Fibroblast of lung (primary cell): ENCODE measurements around the gene BICRA. TPM values are rescaled to one million over a fixed set of nuclear protein-coding genes. Genes with fewer than 3 reads are reported as not detected.

Experiments used
- DNase-seq, 2 donors: peaks; one replicate each; pipeline versions ENCODE4 v3.0.0 to v3.0.0-alpha.2; 2010; ENCODE audit warnings: low read depth in 2 of 2
- H2AFZ ChIP-seq: 2 replicates; pipeline ENCODE4 v1.5.1; 2012; ENCODE audit warnings: low read length, control low read depth, inconsistent platforms
- H3K27ac ChIP-seq: 2 replicates; pipeline ENCODE4 v1.5.1; 2011; ENCODE audit warnings: low read length, control low read depth; ENCODE audit not compliant: insufficient read depth
- H3K27me3 ChIP-seq: 2 replicates; pipeline ENCODE4 v1.5.1; 2011; ENCODE audit warnings: mild to moderate bottlenecking, low read length; ENCODE audit not compliant: control insufficient read depth, insufficient read depth
- H3K36me3 ChIP-seq: 2 replicates; pipeline ENCODE4 v1.5.1; 2011; ENCODE audit warnings: low read length; ENCODE audit not compliant: control insufficient read depth, insufficient read depth
- H3K4me1 ChIP-seq: 2 replicates; pipeline ENCODE4 v1.5.1; 2011; ENCODE audit warnings: low read length; ENCODE audit not compliant: control insufficient read depth, insufficient read depth; ENCODE audit errors: extremely low read depth
- H3K4me2 ChIP-seq: 2 replicates; pipeline ENCODE4 v1.5.1; 2011; ENCODE audit warnings: low read length, control low read depth; ENCODE audit not compliant: insufficient read depth; ENCODE audit errors: extremely low read depth
- H3K4me3 ChIP-seq, 4 experiments: fragments of 200-600 bp in 1 of 4; sonication (generic) in 1 of 4; replicated peaks in 1 of 4; 2 replicates each; pipeline ENCODE4 v1.5.1; 2011 to 2016; ENCODE audit warnings: low read length in 4 of 4, low read depth in 3 of 4, mild to moderate bottlenecking in 3 of 4, control low read depth in 2 of 4, inconsistent platforms in 1 of 4, mixed read lengths in 1 of 4; ENCODE audit not compliant: insufficient read depth in 1 of 4; ENCODE audit errors: control extremely low read depth in 1 of 4
- H3K79me2 ChIP-seq: 2 replicates; pipeline ENCODE4 v1.5.1; 2012; ENCODE audit warnings: mild to moderate bottlenecking, low read length, inconsistent platforms; ENCODE audit not compliant: control insufficient read depth, insufficient read depth
- H3K9ac ChIP-seq: 2 replicates; pipeline ENCODE4 v1.5.1; 2011; ENCODE audit warnings: mild to moderate bottlenecking, low read length, control low read depth; ENCODE audit not compliant: insufficient read depth
- H3K9me3 ChIP-seq: 2 replicates; pipeline ENCODE4 v1.5.1; 2012; ENCODE audit warnings: low read depth, low read length; ENCODE audit not compliant: control insufficient read depth, insufficient read depth
- H4K20me1 ChIP-seq: 2 replicates; pipeline ENCODE4 v1.5.1; 2011; ENCODE audit warnings: low read length; ENCODE audit not compliant: control insufficient read depth, insufficient read depth; ENCODE audit errors: extremely low read depth
- CTCF ChIP-seq, 2 donors: IDR thresholded peaks in 1 of 2; conservative IDR thresholded peaks in 1 of 2; 1 replicate in 1 of 2; 2 replicates in 1 of 2; pipeline ENCODE4 v1.5.1; 2011 to 2012; ENCODE audit warnings: low read length in 2 of 2, control low read depth in 1 of 2, inconsistent platforms in 1 of 2, low read depth in 1 of 2, mild to moderate bottlenecking in 1 of 2
- EZH2 ChIP-seq: IDR thresholded peaks from 2 replicates; pipeline ENCODE4 v1.5.1; 2012; ENCODE audit warnings: low read length, control low read depth, mild to moderate bottlenecking; ENCODE audit errors: missing control alignments
- polyA plus RNA-seq, 2 donors: library from polyadenylated mRNA; depleted of rRNA in 1 of 2; stranded (reverse) in 1 of 2; unstranded in 1 of 2; fragments of >200 nt; gene quantifications; 2 replicates each; pipeline ENCODE4 v1.2.1, GENCODE V29; 2011 to 2012; ENCODE audit warnings: missing spikeins in 1 of 2
- total RNA-seq: library from RNA; depleted of rRNA; stranded (reverse); fragments of >200 nt; gene quantifications from 2 replicates; pipeline ENCODE4 v1.2.1, GENCODE V29; 2014

BICRA gene
- total and polyA plus RNA-seq, 2 donors (not counting 1 experiment from before 2014, with no cell fraction given) = 0.44 to 3.8 TPM

DNA sequence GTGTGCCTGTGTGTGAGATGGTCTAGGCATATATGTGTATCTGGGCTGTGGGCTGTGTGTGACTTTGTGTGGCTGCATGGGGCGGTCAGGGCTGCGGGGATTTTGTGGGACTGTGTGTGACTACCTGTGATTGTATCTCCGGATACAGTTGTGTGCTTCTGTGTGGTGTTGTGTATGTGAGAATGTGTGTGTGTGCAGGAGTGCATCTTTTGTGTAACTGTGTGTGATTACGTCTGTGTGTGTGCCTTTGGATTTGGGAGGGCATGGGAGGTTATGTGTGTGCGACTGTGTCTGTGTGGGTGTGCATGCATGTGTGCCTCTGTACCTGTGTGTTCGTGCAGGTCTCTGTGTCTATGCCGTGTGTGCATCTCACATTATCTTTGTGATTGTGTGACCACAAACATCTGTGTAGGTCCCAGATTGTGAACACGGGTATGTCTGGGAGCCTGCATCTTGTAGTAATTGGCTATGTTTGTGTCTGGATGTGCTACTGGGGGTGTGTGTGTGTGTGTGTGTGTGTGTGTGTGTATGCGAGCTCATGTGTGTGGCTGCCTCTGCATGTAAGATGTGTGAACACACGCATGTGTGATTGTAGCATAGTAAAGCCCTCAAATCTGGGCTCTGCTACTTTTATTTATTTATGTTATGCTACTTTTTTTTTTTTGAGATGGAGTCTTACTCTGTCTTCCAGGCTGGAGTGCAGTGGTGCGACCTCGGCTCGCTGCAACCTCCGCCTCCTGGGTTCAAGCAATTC, 111.9 kb downstream of the BICRA start:
- Histone ChIP-seq H3K36me3 (peaks cover 35% of the 10 kb centered on the region), H3K9ac (no peak overlapping the region)

GRCh38 chr19:47723581-47723940, 114.6 kb downstream of the BICRA start:
- Histone ChIP-seq H3K4me3 (peak overlapping the region in 1 of 4 experiments; percentile 29), H3K27me3 (no peaks in the 10 kb centered on the region), H2AFZ (no peak overlapping the region), H3K79me2 (peaks cover 52% of the 10 kb centered on the region), H3K27ac (peak overlapping the region; percentile 96), H4K20me1 (no peaks in the 10 kb centered on the region), H3K9me3 (no peaks in the 10 kb centered on the region), H3K36me3 (peaks cover 35% of the 10 kb centered on the region), H3K4me1 (peaks cover 51% of the 10 kb centered on the region), H3K9ac (no peak overlapping the region), H3K4me2 (peak overlapping the region; percentile 75)
- peak; percentile 93 for DNase-seq
- no peak for TF ChIP-seq CTCF (conservative IDR thresholded peaks at IDR 0.05 in 1 of 2, IDR thresholded peaks at IDR 0.05 in 1 of 2; ENCODE audit: low read depth in 1 of 2, low read length in 2 of 2)
- no peak for TF ChIP-seq EZH2

More for the DNA sequence above, 111.9 kb downstream of the BICRA start:
- TF ChIP-seq CTCF (conservative IDR thresholded peaks at IDR 0.05 in 1 of 2, IDR thresholded peaks at IDR 0.05 in 1 of 2; ENCODE audit: low read depth in 1 of 2, low read length in 2 of 2) (no peak), EZH2 (no peak)
- no peak overlapping the region for H2AFZ ChIP-seq
- no peaks in the 10 kb centered on the region for H4K20me1 ChIP-seq
- H3K4me2 ChIP-seq = peak overlapping the region; percentile 97
- H3K79me2 ChIP-seq = peaks cover 55% of the 10 kb centered on the region
- peaks cover 50% of the 10 kb centered on the region for H3K4me1 ChIP-seq
- peak in 1 of 2 donors; percentile 55 for DNase-seq
- no peaks in the 10 kb centered on the region for H3K9me3 ChIP-seq
- peak overlapping the region; percentile 85 for H3K27ac ChIP-seq
- no peaks in the 10 kb centered on the region for H3K27me3 ChIP-seq
- peak overlapping the region; percentile 21 to 46 (median 42) for H3K4me3 ChIP-seq

- TF ChIP-seq EZH2 (no peak), CTCF (conservative IDR thresholded peaks at IDR 0.05 in 1 of 2, IDR thresholded peaks at IDR 0.05 in 1 of 2; ENCODE audit: low read depth in 1 of 2, low read length in 2 of 2) (no peak)
- Histone ChIP-seq H4K20me1 (no peaks in the 10 kb centered on the region), H3K9me3 (no peaks in the 10 kb centered on the region), H3K79me2 (peaks cover 63% of the 10 kb centered on the region), H3K27me3 (no peaks in the 10 kb centered on the region), H3K4me1 (peaks cover 49% of the 10 kb centered on the region), H3K36me3 (peaks cover 41% of the 10 kb centered on the region), H3K4me3 (no peak overlapping the region), H3K27ac (peak overlapping the region; percentile 50), H3K9ac (no peak overlapping the region), H3K4me2 (no peak overlapping the region), H2AFZ (no peak overlapping the region)
- DNase-seq = no peak
Observed at GRCh38 chr19:47725759-47726401, 116.9 kb downstream of the BICRA start.
